ENCODE data around the gene ARHGEF17. TPM values are rescaled to one million over a fixed set of nuclear protein-coding genes. Genes with fewer than 3 reads are reported as not detected.
A peak's percentile ranks its signal among the peaks of the same experiment; 100 is the strongest.

ARHGEF17 gene
- total and polyA plus RNA-seq, 3 experiments from 2014 or later = not detected

- H3K27me3 Mint-ChIP-seq = peaks cover 3% of the 10 kb centered on the region in 2 donors
- POLR2A ChIA-PET = no interaction called here
- Histone ChIP-seq H3K4me1 (ENCODE audit: insufficient read depth, low read length) (no peaks in the 10 kb centered on the region), H3K9me3 (ENCODE audit: low read length) (no peaks in the 10 kb centered on the region), H3K36me3 (ENCODE audit: insufficient read depth, low read length) (no peaks in the 10 kb centered on the region), H3K27me3 (ENCODE audit: insufficient read depth, low read length, poor library complexity, severe bottlenecking) (no peaks in the 10 kb centered on the region), H3K4me3 (ENCODE audit: low read length) (no peak overlapping the region), H3K27ac (ENCODE audit: low read depth, low read length) (no peak overlapping the region)
- H3K27ac Mint-ChIP-seq = no peak overlapping the region
- CTCF ChIA-PET = no interaction called here
- no peak for DNase-seq
- no peak overlapping the region for H3K4me3 Mint-ChIP-seq
- H3K4me1 Mint-ChIP-seq = peaks cover 0 to 9% (median 0%) of the 10 kb centered on the region in 3 donors
- H3K9me3 Mint-ChIP-seq = no peaks in the 10 kb centered on the region
- peaks cover 0 to under 1% (median 0%) of the 10 kb centered on the region in 3 donors for H3K36me3 Mint-ChIP-seq
These were observed 15.4 kb downstream of the ARHGEF17 start for GRCh38 chr11:73323464-73323863.

GRCh38 chr11:73324116-73324515 is 16.0 kb downstream of the ARHGEF17 start:
- Mint-ChIP-seq H3K36me3 (no peaks in the 10 kb centered on the region), H3K4me3 (no peak overlapping the region)
- no peak overlapping the region for H3K27ac ChIP-seq (ENCODE audit: low read depth, low read length)

DNA sequence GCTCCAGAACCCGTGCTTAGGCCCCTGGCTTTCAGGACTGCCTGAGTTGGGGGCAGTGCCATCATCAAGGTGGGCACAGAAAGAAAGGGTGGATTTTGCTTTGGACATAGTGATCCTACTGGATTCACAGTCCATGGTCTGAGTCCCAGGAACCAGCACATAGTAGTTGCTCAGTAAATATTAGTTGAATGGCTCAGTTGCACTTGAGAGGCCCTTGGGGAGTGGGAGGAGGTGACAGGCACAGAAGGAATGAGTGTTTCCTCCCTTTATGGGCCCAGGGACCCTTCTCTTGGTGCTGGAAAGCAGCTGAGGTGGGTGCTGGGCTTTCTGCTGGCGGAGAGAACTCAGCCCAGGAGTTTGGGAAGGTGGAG is 16.6 kb downstream of the ARHGEF17 start:
- no peaks in the 10 kb centered on the region for H3K4me1 ChIP-seq (ENCODE audit: insufficient read depth, low read length)
- H3K36me3 ChIP-seq (ENCODE audit: insufficient read depth, low read length) = no peaks in the 10 kb centered on the region
- POLR2A ChIA-PET = no interaction called here
- Mint-ChIP-seq H3K9me3 (no peaks in the 10 kb centered on the region), H3K4me3 (no peak overlapping the region), H3K36me3 (no peaks in the 10 kb centered on the region), H3K27ac (peak overlapping the region in 1 of 8 donors; percentile 38), H3K4me1 (peaks cover 0 to 9% (median 0%) of the 10 kb centered on the region in 3 donors), H3K27me3 (peaks cover 0 to 3% of the 10 kb centered on the region in 2 donors)
- no peak overlapping the region for H3K27ac ChIP-seq (ENCODE audit: low read depth, low read length)
- DNase-seq = no peak
- H3K27me3 ChIP-seq (ENCODE audit: insufficient read depth, low read length, poor library complexity, severe bottlenecking) = no peaks in the 10 kb centered on the region
- CTCF ChIA-PET = interaction anchor here (1.4 kb wide), 1 partner anchor 12 kb away, joined by 3 read pairs; no protein-coding TSS in a partner anchor
- no peaks in the 10 kb centered on the region for H3K9me3 ChIP-seq (ENCODE audit: low read length)
- H3K4me3 ChIP-seq (ENCODE audit: low read length) = no peak overlapping the region

More at GRCh38 chr11:73324116-73324515, 16.0 kb downstream of the ARHGEF17 start:
- CTCF ChIA-PET = interaction anchor here (1.4 kb wide), 1 partner anchor 13 kb away, joined by 3 read pairs; no protein-coding TSS in a partner anchor
- Mint-ChIP-seq H3K27ac (no peak overlapping the region), H3K9me3 (no peaks in the 10 kb centered on the region), H3K27me3 (peaks cover 3% of the 10 kb centered on the region in 2 donors), H3K4me1 (peaks cover 0 to 9% (median 0%) of the 10 kb centered on the region in 3 donors)
- no peaks in the 10 kb centered on the region for H3K27me3 ChIP-seq (ENCODE audit: insufficient read depth, low read length, poor library complexity, severe bottlenecking)
- no peak overlapping the region for H3K4me3 ChIP-seq (ENCODE audit: low read length)
- H3K4me1 ChIP-seq (ENCODE audit: insufficient read depth, low read length) = no peaks in the 10 kb centered on the region
- no peaks in the 10 kb centered on the region for H3K9me3 ChIP-seq (ENCODE audit: low read length)
- POLR2A ChIA-PET = no interaction called here
- DNase-seq = no peak
- no peaks in the 10 kb centered on the region for H3K36me3 ChIP-seq (ENCODE audit: insufficient read depth, low read length)

DNA sequence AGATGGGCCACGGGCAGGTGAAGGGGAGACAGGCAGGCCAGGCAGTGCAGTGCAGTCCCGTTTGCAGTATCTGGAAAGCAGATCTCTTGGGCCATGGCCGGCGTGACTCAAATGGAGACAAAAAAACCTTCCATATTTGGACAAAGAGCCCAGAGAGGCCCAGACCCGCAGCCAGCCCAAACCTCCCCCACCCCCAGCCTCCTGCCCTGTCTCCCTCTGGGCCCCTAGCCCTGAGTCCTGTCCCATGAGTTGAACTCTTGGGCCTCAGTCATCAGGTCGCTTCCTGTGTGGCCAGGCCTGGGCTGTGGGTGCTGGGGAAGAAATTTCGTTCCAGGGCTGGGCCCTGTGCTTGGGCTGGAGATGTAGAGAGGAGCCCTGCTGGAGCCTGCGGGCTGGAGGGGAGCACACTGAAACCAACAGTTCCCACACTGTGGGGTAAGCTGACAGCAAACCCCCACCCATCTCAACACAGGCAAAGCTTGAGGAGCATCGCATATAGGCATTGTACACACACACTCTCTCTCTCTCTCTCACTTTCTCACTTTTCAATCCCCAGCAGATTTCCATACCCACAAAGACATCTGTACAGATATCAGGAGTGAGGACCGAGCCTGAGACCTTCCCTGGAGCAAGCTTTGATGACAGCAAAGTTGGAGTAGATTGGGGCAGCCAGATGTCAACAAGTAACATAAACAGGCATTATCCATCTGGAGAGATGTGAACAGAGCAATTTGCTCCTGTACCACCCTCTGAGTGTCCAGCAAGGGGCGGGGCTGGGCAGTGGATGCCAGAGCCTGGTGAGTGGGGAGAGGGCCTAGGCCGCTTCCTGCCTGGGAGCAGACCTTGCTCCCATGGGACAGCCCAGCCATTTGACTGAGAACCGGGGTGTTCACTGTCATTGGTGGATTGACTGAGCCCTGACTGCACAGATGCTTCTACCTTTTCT is 17.2 kb downstream of the ARHGEF17 start:
- H3K4me1 ChIP-seq (ENCODE audit: insufficient read depth, low read length) = no peaks in the 10 kb centered on the region
- H3K27ac Mint-ChIP-seq = no peak overlapping the region

GRCh38 chr11:73326929-73327811 is 19.1 kb downstream of the ARHGEF17 start:
- peaks cover 0 to 1% of the 10 kb centered on the region in 2 donors for H3K27me3 Mint-ChIP-seq
- ChIA-PET POLR2A (no interaction called here), CTCF (interaction anchor here (0.7 to 1.6 kb wide), 5 partner anchors 8 to 33 kb away, joined by 3 to 6 read pairs (median 4); no protein-coding TSS in a partner anchor)
- H3K36me3 Mint-ChIP-seq = no peaks in the 10 kb centered on the region
- H3K4me1 Mint-ChIP-seq = peaks cover 0 to under 1% (median 0%) of the 10 kb centered on the region in 3 donors
- Histone ChIP-seq H3K4me3 (ENCODE audit: low read length) (no peak overlapping the region), H3K36me3 (ENCODE audit: insufficient read depth, low read length) (no peaks in the 10 kb centered on the region), H3K4me1 (ENCODE audit: insufficient read depth, low read length) (no peaks in the 10 kb centered on the region), H3K9me3 (ENCODE audit: low read length) (no peaks in the 10 kb centered on the region), H3K27ac (ENCODE audit: low read depth, low read length) (no peak overlapping the region), H3K27me3 (ENCODE audit: insufficient read depth, low read length, poor library complexity, severe bottlenecking) (no peaks in the 10 kb centered on the region)
- no peaks in the 10 kb centered on the region for H3K9me3 Mint-ChIP-seq
- H3K27ac Mint-ChIP-seq = peak overlapping the region in 2 of 8 donors; percentile 21 to 25
- DNase-seq = no peak
- H3K4me3 Mint-ChIP-seq = no peak overlapping the region

More for the DNA sequence above, 17.2 kb downstream of the ARHGEF17 start:
- H3K27me3 Mint-ChIP-seq = peaks cover 0 to 3% of the 10 kb centered on the region in 2 donors
- CTCF ChIA-PET = interaction anchor here (1.0 to 1.4 kb wide), 3 partner anchors 12 to 35 kb away, joined by 3 read pairs; no protein-coding TSS in a partner anchor
- Histone ChIP-seq H3K27ac (ENCODE audit: low read depth, low read length) (no peak overlapping the region), H3K4me3 (ENCODE audit: low read length) (no peak overlapping the region), H3K27me3 (ENCODE audit: insufficient read depth, low read length, poor library complexity, severe bottlenecking) (no peaks in the 10 kb centered on the region), H3K36me3 (ENCODE audit: insufficient read depth, low read length) (no peaks in the 10 kb centered on the region), H3K9me3 (ENCODE audit: low read length) (no peaks in the 10 kb centered on the region)
- H3K4me3 Mint-ChIP-seq = no peak overlapping the region
- no peaks in the 10 kb centered on the region for H3K36me3 Mint-ChIP-seq
- H3K4me1 Mint-ChIP-seq = peaks cover 0 to 9% (median 0%) of the 10 kb centered on the region in 3 donors
- H3K9me3 Mint-ChIP-seq = no peaks in the 10 kb centered on the region
- POLR2A ChIA-PET = no interaction called here
- DNase-seq = no peak

DNA sequence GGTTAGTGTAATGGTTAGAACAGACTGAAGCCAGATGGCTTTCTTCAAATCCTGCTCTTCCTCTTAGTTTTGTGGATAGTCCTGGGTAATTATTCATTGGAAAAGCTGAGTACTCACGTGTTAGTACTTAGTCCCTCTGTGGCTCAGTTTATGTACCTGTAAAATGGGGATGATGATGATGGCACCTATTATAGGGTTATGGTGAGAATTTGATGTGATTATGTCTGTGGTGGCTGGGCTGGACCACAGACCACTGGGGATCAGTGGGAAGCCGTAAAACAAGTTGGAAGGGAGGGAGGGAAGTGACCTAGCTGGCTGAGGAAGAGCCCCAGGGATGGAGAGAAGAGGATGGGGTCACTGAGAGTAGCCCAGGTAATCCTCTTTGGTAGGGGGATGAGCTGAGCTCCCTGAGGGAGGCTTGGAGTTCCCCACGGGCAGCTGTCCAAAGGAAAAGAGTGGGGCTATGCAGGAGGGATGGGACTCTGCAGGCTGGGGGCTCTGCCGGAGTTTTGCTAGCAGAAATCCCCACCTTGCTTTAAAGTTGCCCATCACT is 19.8 kb downstream of the ARHGEF17 start:
- no peak overlapping the region for H3K4me3 Mint-ChIP-seq
- peak overlapping the region in 1 of 8 donors; percentile 63 for H3K27ac Mint-ChIP-seq
- H3K4me1 Mint-ChIP-seq = no peaks in the 10 kb centered on the region
- H3K36me3 Mint-ChIP-seq = no peaks in the 10 kb centered on the region
- Histone ChIP-seq H3K27me3 (ENCODE audit: insufficient read depth, low read length, poor library complexity, severe bottlenecking) (no peaks in the 10 kb centered on the region), H3K9me3 (ENCODE audit: low read length) (no peaks in the 10 kb centered on the region), H3K36me3 (ENCODE audit: insufficient read depth, low read length) (no peaks in the 10 kb centered on the region), H3K4me1 (ENCODE audit: insufficient read depth, low read length) (no peaks in the 10 kb centered on the region), H3K4me3 (ENCODE audit: low read length) (no peak overlapping the region), H3K27ac (ENCODE audit: low read depth, low read length) (no peak overlapping the region)
- no peak for DNase-seq
- no peaks in the 10 kb centered on the region for H3K9me3 Mint-ChIP-seq
- ChIA-PET POLR2A (no interaction called here), CTCF (interaction anchor here (1.2 to 1.6 kb wide), 3 partner anchors 7 to 23 kb away, joined by 4 to 6 read pairs (median 6); no protein-coding TSS in a partner anchor)
- H3K27me3 Mint-ChIP-seq = no peaks in the 10 kb centered on the region

GRCh38 chr11:73330569-73331093 is 22.6 kb downstream of the ARHGEF17 start:
- DNase-seq = no peak
- H3K27me3 ChIP-seq (ENCODE audit: insufficient read depth, low read length, poor library complexity, severe bottlenecking) = no peaks in the 10 kb centered on the region
- ChIA-PET CTCF (interaction anchor here (2.0 kb wide), 1 partner anchor 21 kb away, joined by 5 read pairs; no protein-coding TSS in a partner anchor), POLR2A (no interaction called here)
- Mint-ChIP-seq H3K36me3 (no peaks in the 10 kb centered on the region), H3K9me3 (no peaks in the 10 kb centered on the region), H3K4me1 (no peaks in the 10 kb centered on the region), H3K27me3 (no peaks in the 10 kb centered on the region), H3K4me3 (peak overlapping the region in 1 of 7 donors; percentile 18), H3K27ac (no peak overlapping the region)
- H3K36me3 ChIP-seq (ENCODE audit: insufficient read depth, low read length) = no peaks in the 10 kb centered on the region
- H3K27ac ChIP-seq (ENCODE audit: low read depth, low read length) = no peak overlapping the region
- H3K9me3 ChIP-seq (ENCODE audit: low read length) = no peaks in the 10 kb centered on the region
- H3K4me1 ChIP-seq (ENCODE audit: insufficient read depth, low read length) = no peaks in the 10 kb centered on the region
- no peak overlapping the region for H3K4me3 ChIP-seq (ENCODE audit: low read length)

Measured in CD8-positive, alpha-beta memory T cell (primary cell).